Left lung (tissue), 10 donors: ENCODE data around the gene OR51V1. TPM values are rescaled to one million over a fixed set of nuclear protein-coding genes. Genes with fewer than 3 reads are reported as not detected.
"Not testable (repeated sequence)": the region's sequence is repeated elsewhere in the genome, so short reads cannot be mapped to it uniquely, and the experiment has no call there.

Experiments used
- ATAC-seq: fragments of 200-7000 bp; cut with Tn5 transposase; one replicate; pipeline ENCODE4 v1.9.1; 2020; ENCODE audit warnings: moderate library complexity
- DNase-seq, 4 donors: peaks; one replicate each; pipeline ENCODE4 v3.0.0-alpha.2; 2013 to 2020
- H3K27ac ChIP-seq, 2 donors: fragments of 200-600 bp; sonication (generic) in 1 of 2; one replicate each; pipeline versions ENCODE4 v1.5.0 to v1.8.0; 2020 to 2021
- H3K27me3 ChIP-seq, 2 donors: fragments of 200-600 bp; sonication (generic) in 1 of 2; one replicate each; pipeline versions ENCODE4 v1.5.0 to v1.8.0; 2020 to 2021
- H3K36me3 ChIP-seq, 2 donors: fragments of 200-600 bp; sonication (generic) in 1 of 2; one replicate each; pipeline versions ENCODE4 v1.5.0 to v1.8.0; 2020 to 2021
- H3K4me1 ChIP-seq, 2 donors: fragments of 200-600 bp; one replicate each; pipeline ENCODE4 v1.8.0; 2021
- H3K4me3 ChIP-seq, 2 donors: fragments of 200-600 bp; sonication (generic) in 1 of 2; one replicate each; pipeline versions ENCODE4 v1.5.0 to v1.8.0; 2020 to 2021; ENCODE audit warnings: mild to moderate bottlenecking in 1 of 2
- H3K9me3 ChIP-seq, 2 donors: fragments of 200-600 bp; sonication (generic) in 1 of 2; one replicate each; pipeline versions ENCODE4 v1.5.0 to v1.8.0; 2020 to 2021
- intact Hi-C, 2 donors: fragments of 100-400 bp; cut with DNase I; formaldehyde crosslinking; loops; one replicate each; pipeline versions ENCODE4 v1.11.2 to v1.14.2; 2022
- polyA plus RNA-seq, 6 donors: library from polyadenylated mRNA; unstranded; fragments of 120-200 nt; gene quantifications; one replicate each; pipeline ENCODE4 v1.2.1, GENCODE V29; 2013; ENCODE audit not compliant: insufficient read length in 6 of 6
- total RNA-seq, 2 donors: library from RNA; stranded (reverse); fragmentation: NEBNext Ultra II Directional; extraction: Animal tissue kit (Norgen Biotek cat#: 25700); gene quantifications; one replicate each; pipeline ENCODE4 v1.2.1, GENCODE V29; 2021
- TF ChIP-seq, protein P1 (sequence below), 2 donors: fragments of 200-600 bp; sonication (generic) in 1 of 2; IDR thresholded peaks; one replicate each; pipeline versions ENCODE4 v1.5.0 to v1.8.0; 2021; ENCODE audit warnings: antibody characterized with exemption in 2 of 2
- donor health status: DM: no; HTN: yes; CAD: no.
- donor health status: DM: no; HTN: no; CAD: no.

OR51V1 gene
- total and polyA plus RNA-seq, 8 donors = not detected

DNA sequence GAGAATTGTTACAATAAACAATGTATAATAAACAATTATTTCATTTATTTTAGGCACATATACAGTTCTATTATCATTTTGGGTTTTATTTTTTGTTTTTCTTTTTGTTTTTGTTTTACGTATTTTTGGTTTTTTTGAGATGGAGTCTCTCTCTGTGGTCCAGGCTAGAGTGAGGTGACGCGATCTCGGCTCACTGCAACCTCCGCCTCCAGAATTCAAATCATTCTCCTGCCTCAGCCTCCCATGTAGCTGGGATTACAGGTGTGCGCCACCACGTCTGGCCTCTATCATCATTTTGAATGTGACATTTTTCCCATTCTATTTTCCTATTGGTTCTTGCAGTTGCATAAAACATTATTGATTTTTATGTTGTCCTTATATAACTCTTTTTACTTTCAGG, 25.5 kb downstream of the OR51V1 start:
- H3K4me1 ChIP-seq = no peaks in the 10 kb centered on the region
- intact Hi-C loops = no loop called here
- DNase-seq = no peak
- H3K36me3 ChIP-seq = no peaks in the 10 kb centered on the region
- no peak overlapping the region for H3K4me3 ChIP-seq
- TF ChIP-seq, protein P1, sequence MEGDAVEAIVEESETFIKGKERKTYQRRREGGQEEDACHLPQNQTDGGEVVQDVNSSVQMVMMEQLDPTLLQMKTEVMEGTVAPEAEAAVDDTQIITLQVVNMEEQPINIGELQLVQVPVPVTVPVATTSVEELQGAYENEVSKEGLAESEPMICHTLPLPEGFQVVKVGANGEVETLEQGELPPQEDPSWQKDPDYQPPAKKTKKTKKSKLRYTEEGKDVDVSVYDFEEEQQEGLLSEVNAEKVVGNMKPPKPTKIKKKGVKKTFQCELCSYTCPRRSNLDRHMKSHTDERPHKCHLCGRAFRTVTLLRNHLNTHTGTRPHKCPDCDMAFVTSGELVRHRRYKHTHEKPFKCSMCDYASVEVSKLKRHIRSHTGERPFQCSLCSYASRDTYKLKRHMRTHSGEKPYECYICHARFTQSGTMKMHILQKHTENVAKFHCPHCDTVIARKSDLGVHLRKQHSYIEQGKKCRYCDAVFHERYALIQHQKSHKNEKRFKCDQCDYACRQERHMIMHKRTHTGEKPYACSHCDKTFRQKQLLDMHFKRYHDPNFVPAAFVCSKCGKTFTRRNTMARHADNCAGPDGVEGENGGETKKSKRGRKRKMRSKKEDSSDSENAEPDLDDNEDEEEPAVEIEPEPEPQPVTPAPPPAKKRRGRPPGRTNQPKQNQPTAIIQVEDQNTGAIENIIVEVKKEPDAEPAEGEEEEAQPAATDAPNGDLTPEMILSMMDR (IDR thresholded peaks at IDR 0.05) = no peak
- no peak for ATAC-seq
- no peak overlapping the region for H3K27ac ChIP-seq
- no peaks in the 10 kb centered on the region for H3K27me3 ChIP-seq
- no peaks in the 10 kb centered on the region for H3K9me3 ChIP-seq

DNA sequence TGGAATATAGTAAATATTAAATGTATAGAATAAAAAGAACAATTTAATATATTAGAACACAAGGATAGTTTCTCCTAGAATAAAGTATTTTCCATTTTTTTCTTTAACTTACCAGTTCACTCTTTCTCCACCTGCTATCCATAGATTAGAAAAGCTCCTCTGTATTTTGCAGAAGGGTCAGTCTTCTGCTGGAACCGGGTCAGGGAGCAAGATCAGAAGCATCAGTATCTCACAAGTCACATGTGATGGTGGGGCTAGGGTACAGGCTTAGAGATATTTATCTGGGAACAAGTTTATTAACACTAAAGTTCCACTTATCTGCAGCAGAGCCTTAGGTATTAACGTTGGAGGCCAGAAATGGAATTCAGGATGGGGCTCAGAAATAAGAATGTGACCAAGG, 28.6 kb downstream of the OR51V1 start:
- DNase-seq (no peak), ATAC-seq (no peak)
- Histone ChIP-seq H3K4me3 (no peak overlapping the region), H3K27me3 (no peaks in the 10 kb centered on the region), H3K27ac (no peak overlapping the region), H3K4me1 (no peaks in the 10 kb centered on the region), H3K36me3 (no peaks in the 10 kb centered on the region), H3K9me3 (no peaks in the 10 kb centered on the region)
- TF ChIP-seq, protein P1 (IDR thresholded peaks at IDR 0.05) = no peak
- intact Hi-C loops = no loop called here

DNA sequence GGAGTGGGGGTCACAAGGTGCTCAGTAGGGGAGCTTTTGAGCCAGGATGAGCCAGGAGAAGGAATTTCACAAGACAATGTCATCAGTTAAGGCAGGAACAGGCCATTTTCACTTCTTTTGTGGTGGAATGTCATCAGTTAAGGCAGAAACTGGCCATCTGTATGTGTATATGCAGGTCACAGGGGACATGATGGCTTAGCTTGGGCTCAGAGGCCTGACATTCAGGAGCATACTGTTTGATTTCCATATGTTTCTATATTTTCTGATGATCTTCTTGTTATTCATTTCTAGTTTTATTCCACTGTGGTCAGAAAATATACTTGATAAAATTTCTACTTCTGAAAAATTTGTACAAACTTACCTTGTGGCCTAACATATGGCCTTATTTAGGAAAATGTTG, 34.6 kb downstream of the OR51V1 start:
- H3K4me1 ChIP-seq, H3K36me3 ChIP-seq, H3K27me3 ChIP-seq, H3K27ac ChIP-seq, H3K4me3 ChIP-seq, DNase-seq, ATAC-seq, H3K9me3 ChIP-seq, intact Hi-C loops: not testable (repeated sequence)

DNA sequence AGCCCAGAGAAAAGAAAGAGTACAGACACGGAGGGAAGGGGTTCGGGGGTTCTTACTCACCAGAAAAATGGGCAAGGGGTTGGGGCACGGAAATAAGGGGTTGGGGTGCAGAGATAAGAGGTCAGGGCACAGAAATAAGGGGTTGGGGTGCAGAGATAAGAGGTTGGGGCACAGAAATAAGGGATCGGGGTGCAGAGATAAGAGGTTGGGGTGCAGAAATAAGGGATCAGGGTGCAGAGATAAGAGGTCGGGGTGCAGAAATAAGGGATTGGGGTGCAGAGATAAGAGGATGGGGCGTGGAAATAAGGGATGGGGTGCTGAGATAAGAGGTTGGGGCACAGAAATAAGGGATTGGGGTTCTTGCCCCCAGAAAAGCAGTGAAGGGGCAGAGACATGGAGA, 35.7 kb downstream of the OR51V1 start:
- H3K4me3 ChIP-seq, H3K9me3 ChIP-seq, ATAC-seq, H3K27me3 ChIP-seq, DNase-seq, H3K36me3 ChIP-seq, H3K4me1 ChIP-seq, H3K27ac ChIP-seq, intact Hi-C loops: not testable (repeated sequence)

DNA sequence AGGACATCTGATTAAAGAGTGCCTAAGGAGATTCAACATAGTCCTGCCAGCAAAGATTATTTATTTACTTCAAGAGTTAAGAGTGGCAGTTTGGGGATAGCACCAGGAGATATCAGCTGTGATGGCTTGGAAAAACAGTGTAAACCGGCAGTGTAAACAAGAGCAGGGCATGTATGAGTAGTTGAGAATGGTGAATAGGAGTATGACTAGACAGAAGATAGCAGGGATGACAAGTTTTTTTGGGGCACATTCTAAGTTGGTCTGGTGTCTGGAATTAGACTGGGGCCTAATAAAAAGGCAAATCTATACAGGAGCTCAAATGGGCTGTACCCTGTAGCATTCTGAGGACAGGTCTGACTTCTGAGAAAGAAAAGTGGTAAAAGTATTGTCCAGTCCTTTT, 39.4 kb downstream of the OR51V1 start:
- H3K36me3 ChIP-seq, DNase-seq, H3K4me3 ChIP-seq, intact Hi-C loops, H3K27me3 ChIP-seq, H3K27ac ChIP-seq, ATAC-seq, H3K9me3 ChIP-seq, H3K4me1 ChIP-seq: not testable (repeated sequence)

DNA sequence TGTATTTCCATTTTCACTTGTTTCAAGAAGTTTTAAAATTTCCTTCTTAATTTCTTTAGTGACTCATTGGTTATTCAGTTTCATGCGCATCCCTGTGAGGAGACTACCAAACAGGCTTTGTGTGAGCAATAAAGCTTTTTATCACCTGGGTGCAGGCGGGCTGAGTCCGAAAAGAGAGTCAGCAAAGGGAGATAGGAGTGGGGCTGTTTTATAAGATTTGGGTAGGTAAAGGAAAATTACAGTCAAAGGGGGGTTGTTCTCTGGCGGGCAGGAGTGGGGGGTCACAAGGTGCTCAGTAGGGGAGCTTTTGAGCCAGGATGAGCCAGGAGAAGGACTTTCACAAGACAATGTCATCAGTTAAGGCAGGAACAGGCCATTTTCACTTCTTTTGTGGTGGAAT, 40.3 kb downstream of the OR51V1 start:
- H3K27ac ChIP-seq, intact Hi-C loops, ATAC-seq: not testable (repeated sequence)

DNA sequence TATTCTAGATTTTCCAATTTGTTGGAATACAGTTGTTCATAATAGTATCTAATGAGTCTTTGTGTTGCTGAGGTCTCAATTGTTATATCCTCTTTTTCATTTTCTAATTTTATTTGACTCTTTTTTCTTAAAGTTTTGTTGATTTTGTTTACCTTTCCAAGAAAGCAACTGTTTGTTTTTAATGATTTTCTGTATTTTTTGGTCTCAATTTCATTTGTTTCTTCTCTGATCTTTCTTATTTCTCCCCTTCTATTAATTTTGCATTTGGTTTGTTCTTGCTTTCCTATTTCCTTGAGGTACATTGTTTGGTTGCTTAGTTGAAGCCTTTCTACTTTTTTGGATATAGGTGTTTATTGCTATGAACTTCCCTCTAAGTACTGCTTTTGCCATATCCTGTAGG, 40.7 kb downstream of the OR51V1 start:
- H3K4me3 ChIP-seq = no peak overlapping the region
- H3K27ac ChIP-seq = no peak overlapping the region
- TF ChIP-seq, protein P1 (IDR thresholded peaks at IDR 0.05) = no peak
- ATAC-seq (no peak), DNase-seq (no peak)
- intact Hi-C loops = no loop called here
- H3K27me3 ChIP-seq = no peaks in the 10 kb centered on the region
- H3K36me3 ChIP-seq = no peaks in the 10 kb centered on the region
- no peaks in the 10 kb centered on the region for H3K4me1 ChIP-seq
- H3K9me3 ChIP-seq = no peaks in the 10 kb centered on the region

More for the DNA sequence above, 40.3 kb downstream of the OR51V1 start:
- not testable (repeated sequence) for H3K27me3 ChIP-seq, H3K4me1 ChIP-seq, H3K36me3 ChIP-seq, H3K4me3 ChIP-seq, DNase-seq, H3K9me3 ChIP-seq
